Renal pelvis (tissue), 4 donors: Measurements from ENCODE around the gene BICDL2. TPM values are rescaled to one million over a fixed set of nuclear protein-coding genes. Genes with fewer than 3 reads are reported as not detected.

Experiments used
- DNase-seq: peaks from one replicate; pipeline ENCODE4 v3.0.0-alpha.2; 2013
- polyA plus RNA-seq, 3 donors: library from polyadenylated mRNA; unstranded; fragments of 120-200 nt; gene quantifications; one replicate each; pipeline ENCODE4 v1.2.1, GENCODE V29; 2013; ENCODE audit not compliant: insufficient read length in 3 of 3

Gene BICDL2
- polyA plus RNA-seq, 3 donors, result 2.5 to 3.9 (median 3.6) TPM

- DNase-seq, result no peak
Observed at GRCh38 chr16:3013491-3013951, 23.2 kb downstream of the BICDL2 start.

- no peak for DNase-seq
Observed at GRCh38 chr16:3012828-3013420, 23.8 kb downstream of the BICDL2 start, which contains the start of gene CLDN9. TSS of gene CLDN9 (plus strand) at chr16:3012923. CDS start at chr16:3013363, 440 bp downstream.

- DNase-seq, result peak; percentile 78
Observed at GRCh38 chr16:3012246-3012645, 24.5 kb downstream of the BICDL2 start.

GRCh38 chr16:3010510-3010909 lies 26.2 kb downstream of the BICDL2 start:
- DNase-seq, result no peak

GRCh38 chr16:3009568-3010390 lies 27.0 kb downstream of the BICDL2 start:
- DNase-seq, result peak; percentile 87

- DNase-seq, result no peak
Observed at GRCh38 chr16:3008690-3009037, 28.1 kb downstream of the BICDL2 start.

GRCh38 chr16:3007957-3008689 lies 28.6 kb downstream of the BICDL2 start:
- DNase-seq, result no peak

- no peak for DNase-seq
Observed at GRCh38 chr16:3007059-3007956, 29.4 kb downstream of the BICDL2 start.

- DNase-seq, result no peak
Observed at GRCh38 chr16:3004781-3005284, 31.9 kb downstream of the BICDL2 start.

- no peak for DNase-seq
Observed at GRCh38 chr16:3004319-3004718, 32.4 kb downstream of the BICDL2 start.

- DNase-seq, result peak; percentile 96
Observed at GRCh38 chr16:3003582-3004270, 33.0 kb downstream of the BICDL2 start.

- DNase-seq, result no peak
Observed at GRCh38 chr16:3001316-3001715, 35.4 kb downstream of the BICDL2 start.

- no peak for DNase-seq
Observed at GRCh38 chr16:3000540-3000939, 36.2 kb downstream of the BICDL2 start.

- no peak for DNase-seq
Observed at GRCh38 chr16:2999929-3000328, 36.8 kb downstream of the BICDL2 start.

GRCh38 chr16:2996298-2996697 lies 40.4 kb downstream of the BICDL2 start:
- DNase-seq, result no peak

- DNase-seq, result no peak
Observed at GRCh38 chr16:2992383-2993081, 44.2 kb downstream of the BICDL2 start.

GRCh38 chr16:2991566-2992261 lies 45.0 kb downstream of the BICDL2 start:
- DNase-seq, result no peak

GRCh38 chr16:2990891-2991290 lies 45.9 kb downstream of the BICDL2 start:
- DNase-seq, result no peak

- DNase-seq, result no peak
Observed at GRCh38 chr16:2988590-2989099, 48.1 kb downstream of the BICDL2 start.
